Stimulated activated CD4-positive, alpha-beta T cell treated with anti-CD3 and anti-CD28 coated beads, Interleukin-1b, Interleukin-23, amount 100 ng/mL, for 48 hours (primary cell): ENCODE results near the gene LDLRAD2.
"Not testable (repeated sequence)": the region's sequence is repeated elsewhere in the genome, so short reads cannot be mapped to it uniquely, and the experiment has no call there.

Source experiments
- DNase-seq: peaks from one replicate; pipeline ENCODE4 v3.0.0-alpha.2; 2020

The LDLRAD2 gene

DNA sequence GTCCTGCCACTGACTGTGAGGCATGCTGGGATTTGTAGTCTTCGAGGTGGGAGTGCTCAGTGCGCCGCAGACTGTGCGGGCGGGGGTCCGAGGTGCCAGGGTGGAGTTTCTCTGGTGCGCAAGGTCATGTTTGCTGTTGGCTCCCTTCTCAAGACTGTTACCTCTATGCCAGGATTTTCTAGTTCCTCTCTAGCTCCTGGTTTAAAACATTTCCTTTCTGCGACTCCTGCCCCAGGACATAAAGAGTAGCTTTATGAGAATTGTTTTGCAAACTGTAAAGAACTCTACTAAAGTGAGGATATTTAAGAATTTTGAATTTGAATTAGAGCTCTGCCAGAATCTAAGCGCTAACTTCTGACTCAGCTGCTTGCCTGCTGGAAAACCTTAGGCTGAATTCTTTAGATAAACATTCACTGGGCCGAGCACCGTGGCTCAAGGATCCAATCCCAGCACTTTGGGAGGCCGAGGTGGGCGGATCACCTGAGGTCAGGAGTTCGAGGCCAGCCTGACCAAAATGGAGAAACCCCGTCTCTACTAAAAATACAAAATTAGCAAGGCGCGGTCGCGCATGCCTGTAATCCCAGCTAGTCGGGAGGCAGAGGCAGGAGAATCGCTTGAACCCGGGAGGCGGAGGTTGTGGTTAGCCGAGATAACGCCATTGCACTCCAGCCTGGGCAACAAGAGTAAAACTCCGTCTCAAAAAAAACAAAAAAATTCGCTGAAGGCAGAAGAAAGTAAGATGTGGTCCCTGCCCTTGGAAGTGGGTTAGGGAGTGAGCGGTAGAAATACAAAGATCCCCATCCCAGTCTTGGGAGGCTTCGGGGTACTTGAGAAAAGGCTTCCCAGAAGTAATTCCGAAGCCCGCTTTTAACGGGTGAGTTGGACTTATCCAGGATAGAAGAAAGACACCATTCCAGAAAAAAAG lies 28.1 kb upstream of the LDLRAD2 start:
- no peak for DNase-seq

GRCh38 chr1:21785764-21786163 lies 26.3 kb upstream of the LDLRAD2 start:
- not testable (repeated sequence) for DNase-seq

DNA sequence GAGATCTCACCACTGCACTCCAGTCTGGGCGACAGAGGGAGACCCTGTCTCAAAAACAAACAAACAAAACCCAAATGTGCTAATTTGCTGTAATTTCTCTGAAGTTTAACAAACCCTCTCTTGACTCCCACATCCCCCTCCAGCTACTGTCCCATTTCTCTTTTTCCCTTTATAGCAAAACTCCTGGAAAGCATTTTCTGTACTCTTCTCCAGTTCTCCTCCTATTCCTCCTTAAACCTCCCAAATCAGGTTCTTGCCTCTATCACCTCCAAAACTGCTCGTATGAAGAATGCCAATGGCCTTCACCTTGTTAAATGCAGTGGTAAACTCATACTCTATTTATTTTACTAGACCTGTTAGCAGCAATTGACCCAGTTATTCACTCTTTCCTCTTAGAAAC lies 25.4 kb upstream of the LDLRAD2 start:
- DNase-seq, result no peak

DNA sequence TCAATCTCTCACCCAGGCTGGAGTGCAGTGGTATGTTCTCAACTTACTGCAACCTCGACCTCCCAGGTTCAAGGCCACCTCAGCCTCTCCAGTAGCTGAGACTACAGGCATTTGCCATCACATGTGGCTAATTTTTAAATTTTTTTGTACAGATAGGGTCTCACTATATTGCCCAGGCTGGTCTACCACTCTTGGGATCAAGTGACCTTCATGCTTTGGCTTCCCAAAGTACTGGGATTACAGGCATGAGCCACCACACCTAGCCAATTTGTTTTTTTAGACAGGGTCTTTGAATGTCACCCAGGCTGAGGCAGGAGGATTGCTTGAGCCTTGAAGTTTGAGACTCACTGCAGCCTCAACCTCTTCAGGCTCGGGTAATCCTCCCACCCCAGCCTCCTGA lies 19.0 kb upstream of the LDLRAD2 start:
- no peak for DNase-seq

- no peak for DNase-seq
These were observed 17.4 kb upstream of the LDLRAD2 start for GRCh38 chr1:21794656-21795055.

GRCh38 chr1:21795075-21795474 lies 17.0 kb upstream of the LDLRAD2 start:
- no peak for DNase-seq

DNA sequence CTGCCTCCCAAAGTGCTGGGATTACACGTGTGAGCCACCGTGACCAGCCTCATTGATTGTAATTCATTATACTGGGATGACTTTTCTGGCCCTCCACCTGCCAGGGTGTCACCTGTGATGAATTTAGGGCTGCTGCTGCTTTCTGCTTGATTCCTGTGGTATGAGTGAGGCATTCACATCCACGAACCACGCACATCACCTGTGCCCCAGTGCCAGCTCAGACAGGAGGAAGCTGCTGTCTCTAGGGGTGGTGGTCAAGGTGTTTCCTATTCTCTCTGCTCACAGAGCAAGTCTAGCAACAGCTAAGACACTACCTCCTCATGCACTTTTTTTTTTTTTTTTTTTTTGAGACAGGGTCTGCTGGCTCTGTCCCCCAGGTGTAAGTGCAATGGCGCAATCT lies 12.3 kb upstream of the LDLRAD2 start:
- DNase-seq, result no peak

DNA sequence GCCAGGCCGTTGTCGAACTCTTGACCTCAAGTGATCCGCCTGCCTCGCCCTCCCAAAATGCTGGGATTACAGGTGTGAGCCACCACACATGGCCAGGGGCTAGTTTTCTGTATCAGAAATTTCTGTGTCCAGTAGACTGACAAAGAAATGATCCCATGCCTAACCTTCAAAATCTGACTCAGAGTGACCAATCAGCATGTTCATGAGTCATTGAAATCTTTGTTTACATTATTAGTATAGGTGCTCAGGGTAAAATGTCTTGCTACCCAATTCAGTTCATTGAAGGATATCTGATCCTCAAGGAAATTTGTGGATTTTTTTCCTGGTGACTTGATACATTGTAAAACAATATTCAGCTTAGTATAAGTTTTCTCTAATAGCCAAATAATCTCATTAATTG lies 11.0 kb upstream of the LDLRAD2 start:
- no peak for DNase-seq

GRCh38 chr1:21804536-21804935 lies 7.5 kb upstream of the LDLRAD2 start:
- no peak for DNase-seq

GRCh38 chr1:21813542-21813941 lies 1.5 kb downstream of the LDLRAD2 start:
- no peak for DNase-seq

DNA sequence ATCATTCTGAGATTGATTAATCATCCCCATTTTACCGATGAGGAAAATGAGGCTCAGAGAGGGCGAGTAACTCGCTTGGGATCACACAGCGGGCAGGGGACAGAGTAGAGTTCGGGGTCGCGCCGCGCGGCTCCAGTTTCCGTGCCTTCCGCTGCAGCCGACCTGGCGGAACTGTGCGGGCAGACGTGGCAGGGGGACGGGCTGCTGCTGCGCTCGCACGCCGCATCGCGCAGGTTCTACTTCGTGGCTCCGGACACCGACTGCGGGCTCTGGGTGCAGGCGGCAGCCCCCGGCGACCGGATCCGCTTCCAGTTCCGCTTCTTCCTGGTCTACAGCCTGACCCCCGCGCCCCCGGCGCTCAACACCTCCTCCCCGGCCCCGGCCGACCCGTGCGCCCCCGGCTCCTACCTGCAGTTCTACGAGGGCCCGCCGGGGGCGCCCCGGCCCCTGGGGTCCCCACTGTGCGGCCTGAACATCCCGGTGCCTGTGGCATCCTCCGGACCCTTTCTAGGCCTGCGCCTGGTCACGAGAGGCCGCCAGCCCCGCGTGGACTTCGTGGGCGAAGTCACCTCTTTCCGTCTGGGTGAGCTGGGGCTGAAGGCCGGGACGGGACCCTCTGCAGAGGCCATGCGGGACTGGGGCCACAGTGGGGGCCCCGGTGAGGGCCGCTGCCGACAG lies 2.3 kb downstream of the LDLRAD2 start:
- DNase-seq, result no peak

DNA sequence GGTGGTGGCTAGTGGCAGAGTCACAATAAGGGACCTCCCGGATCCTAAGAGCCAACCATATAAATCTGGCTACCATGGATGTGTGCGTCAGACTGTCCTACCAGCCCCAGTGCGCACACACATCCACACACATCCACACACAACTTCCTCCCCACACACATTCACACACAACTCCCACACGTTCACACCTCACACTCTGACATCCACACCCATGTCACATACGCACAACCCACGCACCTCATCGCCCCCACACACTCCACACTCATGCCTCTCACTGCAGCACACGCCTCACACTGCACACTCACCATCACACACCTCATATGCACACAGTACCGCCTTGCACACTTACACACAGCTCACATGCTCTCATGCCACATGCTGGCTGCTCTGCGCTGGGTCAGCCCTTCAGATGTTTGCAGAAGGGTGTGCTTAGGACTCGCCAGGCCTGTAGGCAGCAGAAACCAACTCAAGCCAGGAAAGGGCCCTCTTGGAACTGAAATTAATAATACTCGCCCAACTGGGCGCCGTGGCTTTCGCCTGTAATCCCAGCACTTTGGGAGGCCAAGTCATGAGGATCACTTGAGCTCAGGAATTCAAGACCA lies 3.0 kb downstream of the LDLRAD2 start:
- no peak for DNase-seq

GRCh38 chr1:21815724-21816321 lies 3.8 kb downstream of the LDLRAD2 start:
- DNase-seq, result no peak

GRCh38 chr1:21816602-21817302 lies 4.7 kb downstream of the LDLRAD2 start:
- DNase-seq, result no peak

GRCh38 chr1:21818656-21819055 lies 6.6 kb downstream of the LDLRAD2 start:
- DNase-seq, result peak; percentile 40

DNA sequence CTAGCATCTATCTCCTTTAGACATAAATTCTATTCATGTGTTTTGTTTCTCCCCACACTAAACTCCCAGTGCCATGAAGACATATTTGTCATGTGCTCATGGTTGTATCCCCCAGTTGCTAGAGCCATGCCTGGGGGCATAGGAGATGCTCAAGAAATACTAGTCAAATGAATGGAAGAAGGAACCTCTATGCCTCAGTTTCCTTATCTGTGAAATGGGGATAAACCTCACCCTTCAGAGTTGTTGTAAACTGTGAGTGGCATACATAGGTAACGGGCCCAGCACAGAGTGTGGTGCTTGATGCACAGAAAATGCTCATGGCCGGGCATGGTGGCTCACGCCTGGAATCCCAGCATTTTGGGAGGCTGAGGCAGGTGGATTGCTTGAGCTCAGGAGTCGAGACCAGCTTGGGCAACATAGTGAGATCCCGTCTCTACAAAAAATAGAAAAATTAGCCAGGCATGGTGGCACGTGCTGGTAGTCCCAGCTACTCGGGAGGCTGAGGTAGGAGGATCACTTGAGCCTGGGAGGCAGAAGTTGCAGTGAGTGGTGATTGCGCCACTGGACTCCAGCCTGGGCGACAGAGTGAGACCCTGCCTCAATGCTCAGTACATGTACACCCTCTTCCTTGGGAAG lies 8.7 kb downstream of the LDLRAD2 start:
- DNase-seq, result no peak

- DNase-seq, result no peak
These were observed 9.4 kb downstream of the LDLRAD2 start for GRCh38 chr1:21821385-21822019.

DNA sequence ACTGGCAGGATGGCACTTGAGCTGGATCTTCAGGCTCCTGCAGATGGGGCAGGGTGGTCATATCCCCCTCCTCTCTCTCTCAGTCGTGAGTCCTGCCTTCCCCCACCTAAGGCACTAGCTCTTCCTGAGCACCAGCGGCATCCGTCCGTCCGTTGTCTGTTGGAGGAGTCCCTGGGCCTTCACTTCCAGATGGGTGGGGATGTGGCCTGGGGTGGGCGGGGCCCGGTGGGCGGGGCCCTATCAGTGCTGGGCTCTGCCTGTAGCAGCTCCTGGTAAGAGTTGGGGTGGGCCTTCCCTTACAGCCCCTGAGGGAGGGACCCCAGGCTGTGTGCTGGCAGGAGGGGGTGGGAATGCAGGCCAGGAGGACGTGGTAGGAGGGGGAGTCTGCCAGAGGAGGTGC lies 10.3 kb downstream of the LDLRAD2 start:
- DNase-seq, result no peak

GRCh38 chr1:21823206-21823979 lies 11.3 kb downstream of the LDLRAD2 start:
- DNase-seq, result no peak

GRCh38 chr1:21823980-21824702 lies 12.1 kb downstream of the LDLRAD2 start:
- DNase-seq, result no peak
